ENCODE data around the gene BBOF1. TPM values are rescaled to one million over a fixed set of nuclear protein-coding genes. Genes with fewer than 3 reads are reported as not detected.

Gene BBOF1
- total RNA-seq, result 0.72 and 1.3 TPM in 2 replicates

DNA sequence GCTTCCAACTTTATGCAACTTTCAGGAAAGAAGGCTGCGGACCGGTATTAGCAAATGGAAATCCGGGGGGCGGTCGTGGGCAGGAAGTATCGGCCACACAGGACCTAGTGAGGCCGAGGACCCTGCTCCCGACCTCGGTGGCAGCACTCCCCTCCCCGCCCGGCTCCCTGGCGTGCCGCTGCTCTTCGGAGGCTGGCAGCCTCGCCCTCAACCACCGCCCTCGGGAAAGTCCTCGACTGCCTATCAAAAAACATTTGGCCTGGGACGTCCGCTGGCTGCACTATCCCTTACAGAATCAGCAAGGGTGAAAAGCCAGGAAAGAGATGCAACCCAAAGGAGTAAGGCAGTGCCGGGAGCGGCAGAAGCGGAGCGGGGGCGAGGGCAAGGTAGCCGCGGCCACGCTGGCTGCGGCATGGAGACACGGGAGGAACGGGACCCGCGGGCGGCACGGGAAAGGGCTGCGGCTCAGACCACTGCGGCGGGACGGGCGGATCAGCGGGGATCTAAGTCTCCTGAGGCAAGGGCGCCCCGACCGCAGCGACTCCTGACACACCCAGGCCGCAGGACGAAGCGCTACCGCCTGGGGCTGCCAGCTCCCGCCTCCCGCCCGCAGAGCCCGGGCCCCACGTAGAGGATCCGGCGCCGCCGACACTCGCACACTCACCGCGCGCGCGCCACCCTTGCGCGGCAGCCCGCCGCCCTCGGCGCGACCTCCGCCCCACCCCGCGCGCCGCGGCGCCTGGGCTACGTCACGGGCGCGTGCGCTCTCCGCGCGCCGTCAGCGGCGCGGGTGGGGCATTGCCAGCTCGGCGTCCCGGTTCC, at the start of gene BBOF1, which contains the start of gene ENTPD5:
BBOF1 (plus strand) TSS at position 764 of the 822 bp plus-strand sequence. CDS start 130 bp downstream, outside the sequence.
ENTPD5 (minus strand) TSS at position 703 of the 822 bp plus-strand sequence. CDS start 31,186 bp downstream, outside the sequence.

GRCh38 chr14:74084277-74085046, 65.3 kb downstream of the BBOF1 start, which contains the start of the genes ALDH6A1 and LIN52:
TSS of gene ALDH6A1 (minus strand) at chr14:74084453. CDS start at chr14:74084394, 59 bp downstream.
TSS of gene LIN52 (plus strand) at chr14:74084956. CDS start at chr14:74084975, 19 bp downstream.

Other genes with a start within 250 kb of the BBOF1 start
- gene PTGR2, start 167.5 kb upstream of the BBOF1 start, total RNA-seq, result 4.1 and 7.9 TPM in 2 replicates
- 97.1 and 99.1 TPM in 2 replicates for gene ZNF410, start 132.5 kb upstream of the BBOF1 start, total RNA-seq
- 0.96 and 1.9 TPM in 2 replicates for gene FAM161B, start 69.3 kb upstream of the BBOF1 start, total RNA-seq
- gene COQ6, start 69.0 kb upstream of the BBOF1 start, total RNA-seq, result 9.4 and 20.5 TPM in 2 replicates
- gene ENTPD5, start 61 bp upstream of the BBOF1 start, total RNA-seq, result 10.8 and 17.3 TPM in 2 replicates
- 12.8 and 23.4 TPM in 2 replicates for gene ALDH6A1, start 65.1 kb downstream of the BBOF1 start, total RNA-seq
- 1.7 and 7.0 TPM in 2 replicates for gene LIN52, start 65.6 kb downstream of the BBOF1 start, total RNA-seq
- gene VSX2, start 220.1 kb downstream of the BBOF1 start, total RNA-seq, result under 0.01 TPM in 1 of 2 replicates, not detected in the other

Data from tracheal epithelial cell (primary cell).